ENCODE data around the gene IRX2.

DNA sequence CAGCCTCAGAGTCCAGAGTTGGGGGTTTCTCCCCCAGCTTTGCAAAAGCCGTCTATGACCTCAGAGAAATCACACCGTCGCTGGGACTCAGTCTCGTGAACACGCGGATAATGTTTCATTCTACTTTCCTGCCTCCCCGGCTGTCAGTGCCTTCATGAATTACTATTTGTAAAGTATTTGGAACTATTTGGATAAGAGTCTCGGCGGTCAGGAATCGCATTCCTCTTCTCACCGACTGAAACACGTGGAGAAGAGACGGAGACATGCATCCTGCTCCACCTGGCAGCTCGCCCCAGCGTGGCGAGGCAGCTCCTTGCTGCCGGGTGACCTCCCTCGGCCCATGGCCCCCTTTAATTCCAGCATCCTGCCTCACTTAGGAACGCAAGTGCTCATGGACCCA lies 23.9 kb downstream of the IRX2 start:
- TF ChIP-seq, protein P1, sequence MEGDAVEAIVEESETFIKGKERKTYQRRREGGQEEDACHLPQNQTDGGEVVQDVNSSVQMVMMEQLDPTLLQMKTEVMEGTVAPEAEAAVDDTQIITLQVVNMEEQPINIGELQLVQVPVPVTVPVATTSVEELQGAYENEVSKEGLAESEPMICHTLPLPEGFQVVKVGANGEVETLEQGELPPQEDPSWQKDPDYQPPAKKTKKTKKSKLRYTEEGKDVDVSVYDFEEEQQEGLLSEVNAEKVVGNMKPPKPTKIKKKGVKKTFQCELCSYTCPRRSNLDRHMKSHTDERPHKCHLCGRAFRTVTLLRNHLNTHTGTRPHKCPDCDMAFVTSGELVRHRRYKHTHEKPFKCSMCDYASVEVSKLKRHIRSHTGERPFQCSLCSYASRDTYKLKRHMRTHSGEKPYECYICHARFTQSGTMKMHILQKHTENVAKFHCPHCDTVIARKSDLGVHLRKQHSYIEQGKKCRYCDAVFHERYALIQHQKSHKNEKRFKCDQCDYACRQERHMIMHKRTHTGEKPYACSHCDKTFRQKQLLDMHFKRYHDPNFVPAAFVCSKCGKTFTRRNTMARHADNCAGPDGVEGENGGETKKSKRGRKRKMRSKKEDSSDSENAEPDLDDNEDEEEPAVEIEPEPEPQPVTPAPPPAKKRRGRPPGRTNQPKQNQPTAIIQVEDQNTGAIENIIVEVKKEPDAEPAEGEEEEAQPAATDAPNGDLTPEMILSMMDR (IDR thresholded peaks at IDR 0.05 in 4 of 5, conservative IDR thresholded peaks at IDR 0.05 in 1 of 5): no peak
- TF ChIP-seq POLR2A (IDR thresholded peaks at IDR 0.05): no peak
